Small intestine (tissue), 7 donors: ENCODE data around the gene LPIN1. TPM values are rescaled to one million over a fixed set of nuclear protein-coding genes. Genes with fewer than 3 reads are reported as not detected.

Experiments
- DNase-seq, 2 donors: peaks; one replicate each; pipeline versions ENCODE4 v3.0.0 to v3.0.0-alpha.2; 2013
- FAIRE-seq: peaks from 2 replicates; lab custom pipeline; 2012; peaks lifted over from hg19 to GRCh38; lab: Jason Lieb, UNC
- H3K27ac ChIP-seq, 3 donors: one replicate each; pipeline ENCODE4 v1.5.1; 2013; ENCODE audit warnings: low read length in 2 of 3, mild to moderate bottlenecking in 2 of 3, control low read depth in 1 of 3, inconsistent platforms in 1 of 3, low read depth in 1 of 3, moderate library complexity in 1 of 3
- H3K27me3 ChIP-seq, 3 donors: one replicate each; pipeline ENCODE4 v1.6.1; 2013; ENCODE audit warnings: low read length in 3 of 3, inconsistent platforms in 1 of 3; ENCODE audit not compliant: control insufficient read depth in 3 of 3, insufficient read depth in 3 of 3
- H3K36me3 ChIP-seq, 3 donors: one replicate each; pipeline ENCODE4 v1.6.1; 2013; ENCODE audit warnings: low read length in 3 of 3, inconsistent platforms in 1 of 3, low read depth in 1 of 3, mild to moderate bottlenecking in 1 of 3, moderate library complexity in 1 of 3; ENCODE audit not compliant: control insufficient read depth in 3 of 3, insufficient read depth in 2 of 3
- H3K4me1 ChIP-seq, 3 donors: one replicate each; pipeline ENCODE4 v1.6.1; 2013; ENCODE audit warnings: low read length in 2 of 3, inconsistent platforms in 1 of 3, low read depth in 1 of 3, mild to moderate bottlenecking in 1 of 3, moderate library complexity in 1 of 3; ENCODE audit not compliant: control insufficient read depth in 3 of 3, insufficient read depth in 2 of 3
- H3K4me3 ChIP-seq, 3 donors: one replicate each; pipeline ENCODE4 v1.5.1; 2013; ENCODE audit warnings: low read length in 3 of 3, control low read depth in 1 of 3, inconsistent platforms in 1 of 3, low read depth in 1 of 3, mild to moderate bottlenecking in 1 of 3, moderate library complexity in 1 of 3
- H3K9me3 ChIP-seq, 2 donors: one replicate each; pipeline ENCODE4 v1.6.1; 2013; ENCODE audit warnings: low read depth in 1 of 2, low read length in 1 of 2; ENCODE audit not compliant: control insufficient read depth in 2 of 2, insufficient read depth in 1 of 2
- WGBS, 3 donors: extraction: QIAGEN DNeasy Blood & Tissue Kit; methylation state at CpG; one replicate each; pipeline ENCODE4 v1.1.7; 2013; 5-methylcytosine and 5-hydroxymethylcytosine counted together
- polyA plus RNA-seq, 4 donors: library from polyadenylated mRNA; stranded (reverse) in 3 of 4; unstranded in 1 of 4; fragments of 200-250 nt in 3 of 4; fragments of 120-200 nt in 1 of 4; gene quantifications; one replicate each; pipeline versions ENCODE4 v1.2.1 to v1.2.3, GENCODE V29; 2013
- donor health status: healthy with polysubstance abuse.
- donor health status: control.
- donor health status: control.
- donor health status: Bipolar disorder and iron deficiency.
- donor health status: healthy.

The LPIN1 gene
- polyA plus RNA-seq, 4 donors, result 7.2 to 17.1 (median 8.5) TPM

DNA sequence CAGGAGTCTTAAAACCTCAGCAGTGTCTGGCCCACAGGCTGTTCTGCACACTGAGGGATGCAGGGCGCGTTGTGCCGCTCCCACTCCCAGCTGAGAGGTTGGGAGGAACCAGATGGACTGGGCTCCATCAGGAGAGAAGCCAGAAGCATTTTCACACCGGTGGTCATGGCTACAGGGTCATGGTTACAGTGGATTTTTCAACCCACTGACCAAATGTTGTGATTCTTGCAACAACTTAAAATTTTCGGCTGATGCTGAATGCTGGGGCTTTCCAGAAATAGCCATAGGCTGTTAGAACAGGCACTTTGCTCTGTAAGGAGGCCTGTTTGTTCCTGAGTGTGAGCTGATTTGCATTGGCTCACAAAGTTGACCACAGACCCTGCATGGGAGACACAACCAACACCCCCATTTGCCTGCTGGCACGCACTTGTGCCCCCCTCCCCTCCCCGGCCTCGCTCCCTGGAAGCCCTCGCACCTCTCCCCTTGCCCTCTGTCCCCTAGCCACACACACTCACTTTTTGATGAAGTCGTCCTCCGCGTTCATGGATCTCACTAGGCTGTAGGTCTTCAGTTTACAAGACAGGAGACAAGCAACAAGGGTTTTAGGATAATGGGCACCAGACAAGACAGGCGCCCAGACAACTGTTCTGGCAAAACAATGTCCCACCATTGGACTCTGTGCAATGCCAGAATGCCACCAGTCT, 3.4 kb downstream of the LPIN1 start:
- Histone ChIP-seq H3K4me3 (no peak overlapping the region), H3K4me1 (peaks cover 9 to 33% (median 24%) of the 10 kb centered on the region in 3 donors), H3K9me3 (no peaks in the 10 kb centered on the region), H3K36me3 (no peaks in the 10 kb centered on the region), H3K27me3 (no peaks in the 10 kb centered on the region), H3K27ac (peak overlapping the region in 2 of 3 donors; percentile 51 to 79)
- 68 to 85% (median 71%) methylated on average over 13 of the region's 13 CpGs for WGBS, 3 donors
- FAIRE-seq (no peak), DNase-seq (no peak)

- peak in 1 of 2 donors; percentile 59 for DNase-seq
- H3K27ac ChIP-seq, result peak overlapping the region in 2 of 3 donors; percentile 62 to 87
- peaks cover 9 to 32% (median 27%) of the 10 kb centered on the region in 3 donors for H3K4me1 ChIP-seq
Observed at GRCh38 chr2:11750422-11750821, 4.0 kb downstream of the LPIN1 start.

DNA sequence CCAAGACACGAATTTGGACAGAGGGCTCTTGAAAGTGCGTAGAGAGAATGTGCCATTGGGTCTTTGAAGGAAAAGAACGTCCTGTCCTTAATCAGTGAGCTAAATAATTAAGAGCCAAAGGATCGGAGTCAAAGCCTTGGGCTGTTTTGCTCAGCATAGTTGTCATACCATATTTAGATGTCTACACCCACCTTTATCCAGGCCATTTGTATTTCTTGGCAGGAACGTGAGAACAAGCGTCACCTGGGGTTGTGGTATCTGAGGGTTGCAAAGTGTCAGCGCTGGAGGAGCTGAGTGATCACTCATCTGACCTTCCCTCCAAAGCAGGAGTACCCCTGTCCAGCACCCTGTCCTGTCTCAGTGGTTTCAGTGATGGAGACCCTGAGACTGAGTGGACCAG, 4.5 kb downstream of the LPIN1 start:
- H3K27ac ChIP-seq, result peak overlapping the region in 2 of 3 donors; percentile 62 to 87
- H3K27me3 ChIP-seq, result no peaks in the 10 kb centered on the region
- FAIRE-seq (no peak), DNase-seq (peak in 1 of 2 donors; percentile 32)
- no peaks in the 10 kb centered on the region for H3K36me3 ChIP-seq
- WGBS, 3 donors, result 61 to 78% (median 72%) methylated on average over 7 of the region's 7 CpGs
- no peaks in the 10 kb centered on the region for H3K9me3 ChIP-seq
- peaks cover 9 to 30% (median 27%) of the 10 kb centered on the region in 3 donors for H3K4me1 ChIP-seq
- no peak overlapping the region for H3K4me3 ChIP-seq

More at GRCh38 chr2:11750422-11750821, 4.0 kb downstream of the LPIN1 start:
- no peaks in the 10 kb centered on the region for H3K27me3 ChIP-seq
- no peaks in the 10 kb centered on the region for H3K9me3 ChIP-seq
- WGBS, 3 donors, result 69 to 84% (median 70%) methylated on average over 5 of the region's 5 CpGs
- FAIRE-seq, result no peak
- H3K4me3 ChIP-seq, result no peak overlapping the region
- no peaks in the 10 kb centered on the region for H3K36me3 ChIP-seq

- H3K36me3 ChIP-seq, result no peaks in the 10 kb centered on the region
- DNase-seq (no peak), FAIRE-seq (no peak)
- no peaks in the 10 kb centered on the region for H3K27me3 ChIP-seq
- no peaks in the 10 kb centered on the region for H3K9me3 ChIP-seq
- H3K4me3 ChIP-seq, result no peak overlapping the region
- H3K4me1 ChIP-seq, result peaks cover 7 to 23% (median 18%) of the 10 kb centered on the region in 3 donors
- peak overlapping the region; percentile 70 to 84 (median 79) for H3K27ac ChIP-seq
- WGBS, 3 donors, result 47 to 66% (median 58%) methylated on average over 8 of the region's 8 CpGs
Observed at GRCh38 chr2:11752906-11753305, 6.5 kb downstream of the LPIN1 start.

DNA sequence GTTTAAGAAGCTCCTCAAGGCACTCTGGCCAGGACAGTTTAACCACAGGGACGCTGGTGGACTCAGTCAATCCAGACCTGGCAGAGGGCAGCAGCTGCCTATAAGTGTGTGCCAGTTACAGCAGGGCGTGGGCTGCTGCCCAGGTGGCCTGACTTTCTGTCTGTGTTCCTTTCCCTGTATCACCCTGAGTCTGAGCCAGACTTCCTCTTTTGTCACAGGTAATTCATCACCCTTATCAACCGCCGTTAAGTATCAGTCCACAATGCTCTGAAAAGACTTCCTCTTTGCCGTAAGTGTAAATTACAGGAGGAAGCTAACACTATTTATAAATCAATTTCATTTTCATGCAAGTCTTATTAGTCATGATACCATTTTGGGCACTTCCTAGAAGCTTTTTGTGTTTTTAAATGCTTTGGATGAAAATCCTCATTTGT, 7.0 kb downstream of the LPIN1 start:
- Histone ChIP-seq H3K27me3 (no peaks in the 10 kb centered on the region), H3K9me3 (no peaks in the 10 kb centered on the region), H3K4me3 (peak overlapping the region in 1 of 3 donors; percentile 26), H3K27ac (peak overlapping the region; percentile 70 to 93 (median 79)), H3K4me1 (peaks cover 7 to 26% (median 15%) of the 10 kb centered on the region in 3 donors), H3K36me3 (no peaks in the 10 kb centered on the region)
- no peak for FAIRE-seq
- peak; percentile 78 to 96 for DNase-seq
- WGBS, 3 donors, result 4 to 25% (median 6%) methylated on average over 5 of the region's 5 CpGs

GRCh38 chr2:11753886-11754699, 7.7 kb downstream of the LPIN1 start:
- Histone ChIP-seq H3K4me3 (peak overlapping the region in 1 of 3 donors; percentile 26), H3K36me3 (no peaks in the 10 kb centered on the region), H3K4me1 (peaks cover 7 to 30% (median 15%) of the 10 kb centered on the region in 3 donors), H3K27ac (peak overlapping the region; percentile 46 to 93 (median 79)), H3K9me3 (no peaks in the 10 kb centered on the region), H3K27me3 (no peaks in the 10 kb centered on the region)
- DNase-seq, result peak; percentile 48 to 72
- 3 to 25% (median 10%) methylated on average over 15 of the region's 15 CpGs for WGBS, 3 donors
- no peak for FAIRE-seq

GRCh38 chr2:11754700-11755015, 8.2 kb downstream of the LPIN1 start:
- DNase-seq (no peak), FAIRE-seq (no peak)
- WGBS, 3 donors, result 62 to 78% (median 67%) methylated on average over 2 of the region's 2 CpGs
- no peak overlapping the region for H3K4me3 ChIP-seq
- peak overlapping the region in 2 of 3 donors; percentile 46 to 93 for H3K27ac ChIP-seq
- peaks cover 7 to 30% (median 15%) of the 10 kb centered on the region in 3 donors for H3K4me1 ChIP-seq
- no peaks in the 10 kb centered on the region for H3K9me3 ChIP-seq
- no peaks in the 10 kb centered on the region for H3K27me3 ChIP-seq
- H3K36me3 ChIP-seq, result no peaks in the 10 kb centered on the region

- Histone ChIP-seq H3K27me3 (no peaks in the 10 kb centered on the region), H3K36me3 (no peaks in the 10 kb centered on the region), H3K4me1 (peaks cover 7 to 27% (median 15%) of the 10 kb centered on the region in 3 donors), H3K27ac (peak overlapping the region in 1 of 3 donors; percentile 18), H3K9me3 (no peaks in the 10 kb centered on the region), H3K4me3 (no peak overlapping the region)
- no peak for FAIRE-seq
- no peak for DNase-seq
- 72 to 84% (median 76%) methylated on average over 4 of the region's 4 CpGs for WGBS, 3 donors
Observed at GRCh38 chr2:11757101-11757500, 10.7 kb downstream of the LPIN1 start.
